HepG2 (cell line): ENCODE measurements around the gene TFB1M. TPM values are rescaled to one million over a fixed set of nuclear protein-coding genes. Genes with fewer than 3 reads are reported as not detected.

ENCODE experiments used
- HHEX ChIP-seq: IDR thresholded peaks from 2 replicates; pipeline ENCODE4 v1.6.1; 2016; ENCODE audit warnings: control low read depth
- NFYC ChIP-seq: IDR thresholded peaks from 2 replicates; pipeline ENCODE4 v1.6.1; 2016; ENCODE audit warnings: missing genetic modification reagents, missing compliant biosample characterization
- RBM22 ChIP-seq: fragments of 200-400 bp; formaldehyde crosslinking; optimal IDR thresholded peaks from 2 replicates; pipeline ENCODE3; 2017; ENCODE audit warnings: mild to moderate bottlenecking, low read length, moderate library complexity
- RBM39 ChIP-seq: fragments of 200-400 bp; formaldehyde crosslinking; IDR thresholded peaks from one replicate; pipeline ENCODE4 v1.6.1; 2018; ENCODE audit warnings: antibody characterized with exemption, mild to moderate bottlenecking, low read depth, low read length; ENCODE audit not compliant: poor library complexity, severe bottlenecking
- RFX3 ChIP-seq: IDR thresholded peaks from 2 replicates; pipeline ENCODE4 v1.6.1; 2016; ENCODE audit warnings: missing biosample characterization, missing genetic modification reagents
- SIN3A ChIP-seq: IDR thresholded peaks from 2 replicates; pipeline ENCODE4 v1.6.1; 2011; ENCODE audit warnings: low read depth, mild to moderate bottlenecking, control low read depth, low read length, borderline replicate concordance
- SRSF4 ChIP-seq: fragments of 200-400 bp; formaldehyde crosslinking; IDR thresholded peaks from one replicate; pipeline ENCODE4 v1.6.1; 2018; ENCODE audit warnings: mild to moderate bottlenecking, low read depth, low read length, moderate library complexity; ENCODE audit not compliant: poor library complexity, severe bottlenecking
- ZIK1 ChIP-seq: sonication (generic); formaldehyde crosslinking; IDR thresholded peaks from 2 replicates; pipeline ENCODE4 v1.5.0; 2020; ENCODE audit warnings: mild to moderate bottlenecking, low read depth, missing genetic modification reagents, borderline replicate concordance
- ZNF337 ChIP-seq: sonication (generic); formaldehyde crosslinking; IDR thresholded peaks from 2 replicates; pipeline ENCODE4 v1.5.1; 2020; ENCODE audit warnings: missing genetic modification reagents, low read depth, mild to moderate bottlenecking, borderline replicate concordance
- ZNF547 ChIP-seq: sonication (generic); formaldehyde crosslinking; IDR thresholded peaks from 2 replicates; pipeline ENCODE4 v1.5.1; 2020; ENCODE audit warnings: mild to moderate bottlenecking, missing genetic modification reagents
- ZNF644 ChIP-seq: IDR thresholded peaks from 2 replicates; pipeline ENCODE4 v1.6.1; 2016; ENCODE audit warnings: low read depth
- ZNF780A ChIP-seq: sonication (generic); formaldehyde crosslinking; IDR thresholded peaks from 2 replicates; pipeline ENCODE4 v1.8.0; 2022; ENCODE audit warnings: mild to moderate bottlenecking, missing genetic modification reagents, moderate library complexity
- ZSCAN22 ChIP-seq: sonication (generic); formaldehyde crosslinking; IDR thresholded peaks from 2 replicates; pipeline ENCODE4 v1.4.0; 2020; ENCODE audit warnings: mild to moderate bottlenecking, missing genetic modification reagents
- ZZZ3 ChIP-seq: sonication (generic); formaldehyde crosslinking; IDR thresholded peaks from 2 replicates; pipeline ENCODE4 v1.4.0; 2020; ENCODE audit warnings: missing genetic modification reagents, mild to moderate bottlenecking, borderline replicate concordance
- polyA plus RNA-seq, 8 experiments: library from polyadenylated mRNA; depleted of rRNA in 3 of 8; stranded (reverse) in 7 of 8; unstranded in 1 of 8; fragments of >200 nt; fragmentation: Illumina TruSeq in 4 of 8; extraction: Trizol in 4 of 8; gene quantifications; 2 replicates each; pipeline versions ENCODE4 v1.2.1 to v1.2.3, GENCODE V29; 2011 to 2016; ENCODE audit warnings: low read depth in 4 of 8, missing spikeins in 1 of 8, mixed read lengths in 1 of 8; ENCODE audit not compliant: insufficient read depth in 1 of 8
- total RNA-seq, 5 experiments: library from RNA; depleted of rRNA; stranded (reverse); fragments of >200 nt; fragmentation: Illumina TruSeq; extraction: Trizol; gene quantifications; 2 replicates each; pipeline ENCODE4 v1.2.3, GENCODE V29; 2016; ENCODE audit warnings: low read depth in 1 of 5
- TF ChIP-seq, protein P1 (sequence below): sonication (generic); formaldehyde crosslinking; IDR thresholded peaks from 2 replicates; pipeline ENCODE4 v1.5.1; 2020; ENCODE audit warnings: mild to moderate bottlenecking, missing genetic modification reagents, borderline replicate concordance
- TF ChIP-seq, protein P2 (sequence below): sonication (generic); formaldehyde crosslinking; IDR thresholded peaks from 2 replicates; pipeline ENCODE4 v1.5.0; 2020; ENCODE audit warnings: mild to moderate bottlenecking, missing genetic modification reagents, borderline replicate concordance
- TF ChIP-seq, protein P3 (sequence below): IDR thresholded peaks from 2 replicates; pipeline ENCODE4 v1.6.1; 2018; ENCODE audit warnings: missing genetic modification reagents, mild to moderate bottlenecking, missing compliant biosample characterization
- TF ChIP-seq, protein P4 (sequence below): sonication (generic); formaldehyde crosslinking; IDR thresholded peaks from 2 replicates; pipeline ENCODE4 v1.5.0; 2020; ENCODE audit warnings: missing genetic modification reagents, mild to moderate bottlenecking, borderline replicate concordance

Gene TFB1M
- total and polyA plus RNA-seq, 2 of the 13 experiments (the other 11 are each of a cell fraction or from before 2014, with no cell fraction given) = 91.4 to 122 TPM

DNA sequence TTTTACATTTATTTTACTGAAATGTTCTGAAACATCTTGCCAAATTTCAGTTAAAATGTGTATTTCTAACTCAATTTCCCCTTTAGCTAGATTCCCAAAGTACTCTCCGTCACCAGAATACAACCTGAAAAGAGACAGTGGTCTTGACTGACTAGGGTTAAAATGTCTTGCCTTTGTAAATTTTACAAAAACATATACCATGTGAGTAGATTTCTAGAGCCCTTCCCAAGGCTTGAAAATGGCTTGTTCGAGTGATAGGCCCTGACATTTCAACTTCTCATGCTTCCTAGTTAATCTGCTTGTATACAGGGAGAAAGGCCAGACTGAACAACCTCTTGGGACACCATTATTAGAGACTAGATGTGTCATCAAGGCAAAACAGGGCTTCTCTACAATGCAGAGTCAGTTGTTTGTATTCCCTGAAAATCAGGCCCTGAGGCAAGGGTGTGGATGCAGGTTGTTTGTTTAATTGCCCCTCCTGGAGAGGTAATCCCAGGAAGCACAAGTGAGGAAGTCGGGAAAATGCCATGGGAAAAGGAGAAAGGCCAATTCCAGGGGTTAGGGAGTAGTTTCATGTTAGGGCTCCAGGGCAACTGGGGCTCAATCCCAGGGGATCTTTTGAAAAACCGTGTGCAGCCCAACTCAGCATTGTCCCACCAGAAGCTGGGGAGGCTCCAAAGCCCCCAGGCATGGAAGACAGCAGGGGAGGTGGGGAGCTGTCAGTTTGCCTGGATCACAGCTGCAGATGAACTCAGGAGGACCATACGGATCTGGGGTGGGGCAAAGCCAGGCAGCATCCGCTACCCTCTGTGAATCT lies 11.6 kb upstream of the TFB1M start (continued):
- TF ChIP-seq SRSF4 (no peak), NFYC (CRISPR knock-in tag) (no peak), RBM39 (no peak), ZNF547 (CRISPR knock-in tag) (no peak; the same call in 1 of the 2 replicates), ZNF337 (CRISPR knock-in tag) (no peak), ZNF780A (CRISPR knock-in tag) (no peak), HHEX (CRISPR knock-in tag) (no peak), ZZZ3 (CRISPR knock-in tag) (no peak), SIN3A (no peak), ZIK1 (CRISPR knock-in tag) (no peak), ZSCAN22 (CRISPR knock-in tag) (no peak), RBM22 (peak; percentile 95), ZNF644 (no peak; the same call in 1 of the 2 replicates), RFX3 (no peak)
- TF ChIP-seq, protein P1, sequence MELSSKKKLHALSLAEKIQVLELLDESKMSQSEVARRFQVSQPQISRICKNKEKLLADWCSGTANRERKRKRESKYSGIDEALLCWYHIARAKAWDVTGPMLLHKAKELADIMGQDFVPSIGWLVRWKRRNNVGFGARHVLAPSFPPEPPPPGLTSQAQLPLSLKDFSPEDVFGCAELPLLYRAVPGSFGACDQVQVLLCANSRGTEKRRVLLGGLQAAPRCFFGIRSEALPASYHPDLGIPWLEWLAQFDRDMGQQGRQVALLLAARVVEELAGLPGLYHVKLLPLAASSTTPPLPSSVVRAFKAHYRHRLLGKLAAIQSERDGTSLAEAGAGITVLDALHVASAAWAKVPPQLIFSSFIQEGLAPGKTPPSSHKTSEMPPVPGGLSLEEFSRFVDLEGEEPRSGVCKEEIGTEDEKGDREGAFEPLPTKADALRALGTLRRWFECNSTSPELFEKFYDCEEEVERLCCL (CRISPR knock-in tag) = peak; percentile 65; the same call in 1 of the 2 replicates
- TF ChIP-seq, protein P2, sequence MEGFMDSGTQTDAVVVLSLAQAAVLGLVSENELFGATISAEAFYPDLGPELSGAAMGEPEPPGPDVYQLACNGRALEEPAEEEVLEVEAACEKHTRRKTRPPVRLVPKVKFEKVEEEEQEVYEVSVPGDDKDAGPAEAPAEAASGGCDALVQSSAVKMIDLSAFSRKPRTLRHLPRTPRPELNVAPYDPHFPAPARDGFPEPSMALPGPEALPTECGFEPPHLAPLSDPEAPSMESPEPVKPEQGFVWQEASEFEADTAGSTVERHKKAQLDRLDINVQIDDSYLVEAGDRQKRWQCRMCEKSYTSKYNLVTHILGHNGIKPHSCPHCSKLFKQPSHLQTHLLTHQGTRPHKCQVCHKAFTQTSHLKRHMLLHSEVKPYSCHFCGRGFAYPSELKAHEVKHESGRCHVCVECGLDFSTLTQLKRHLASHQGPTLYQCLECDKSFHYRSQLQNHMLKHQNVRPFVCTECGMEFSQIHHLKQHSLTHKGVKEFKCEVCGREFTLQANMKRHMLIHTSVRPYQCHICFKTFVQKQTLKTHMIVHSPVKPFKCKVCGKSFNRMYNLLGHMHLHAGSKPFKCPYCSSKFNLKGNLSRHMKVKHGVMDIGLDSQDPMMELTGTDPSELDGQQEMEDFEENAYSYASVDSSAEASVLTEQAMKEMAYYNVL (CRISPR knock-in tag) = no peak; the same call in 1 of the 2 replicates
- TF ChIP-seq, protein P3, sequence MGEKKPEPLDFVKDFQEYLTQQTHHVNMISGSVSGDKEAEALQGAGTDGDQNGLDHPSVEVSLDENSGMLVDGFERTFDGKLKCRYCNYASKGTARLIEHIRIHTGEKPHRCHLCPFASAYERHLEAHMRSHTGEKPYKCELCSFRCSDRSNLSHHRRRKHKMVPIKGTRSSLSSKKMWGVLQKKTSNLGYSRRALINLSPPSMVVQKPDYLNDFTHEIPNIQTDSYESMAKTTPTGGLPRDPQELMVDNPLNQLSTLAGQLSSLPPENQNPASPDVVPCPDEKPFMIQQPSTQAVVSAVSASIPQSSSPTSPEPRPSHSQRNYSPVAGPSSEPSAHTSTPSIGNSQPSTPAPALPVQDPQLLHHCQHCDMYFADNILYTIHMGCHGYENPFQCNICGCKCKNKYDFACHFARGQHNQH (CRISPR knock-in tag) = no peak
- TF ChIP-seq, protein P4, sequence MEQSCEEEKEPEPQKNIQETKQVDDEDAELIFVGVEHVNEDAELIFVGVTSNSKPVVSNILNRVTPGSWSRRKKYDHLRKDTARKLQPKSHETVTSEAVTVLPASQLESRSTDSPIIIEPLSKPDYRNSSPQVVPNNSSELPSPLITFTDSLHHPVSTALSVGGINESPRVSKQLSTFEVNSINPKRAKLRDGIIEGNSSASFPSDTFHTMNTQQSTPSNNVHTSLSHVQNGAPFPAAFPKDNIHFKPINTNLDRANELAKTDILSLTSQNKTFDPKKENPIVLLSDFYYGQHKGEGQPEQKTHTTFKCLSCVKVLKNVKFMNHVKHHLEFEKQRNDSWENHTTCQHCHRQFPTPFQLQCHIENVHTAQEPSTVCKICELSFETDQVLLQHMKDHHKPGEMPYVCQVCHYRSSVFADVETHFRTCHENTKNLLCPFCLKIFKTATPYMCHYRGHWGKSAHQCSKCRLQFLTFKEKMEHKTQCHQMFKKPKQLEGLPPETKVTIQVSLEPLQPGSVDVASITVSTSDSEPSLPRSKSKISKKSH (CRISPR knock-in tag) = no peak
